Measurements from ENCODE around the gene PPARG.

- TF ChIP-seq CTCF (IDR thresholded peaks at IDR 0.05) (no peak), EP300 (IDR thresholded peaks at IDR 0.05) (no peak), POLR2A (IDR thresholded peaks at IDR 0.05) (no peak)
Observed at GRCh38 chr3:12470680-12471079, 181.8 kb downstream of the PPARG start.
